ENCODE measurements around the gene CREBZF.
"Not testable (repeated sequence)": the region's sequence is repeated elsewhere in the genome, so short reads cannot be mapped to it uniquely, and the experiment has no call there.

CREBZF gene

DNA sequence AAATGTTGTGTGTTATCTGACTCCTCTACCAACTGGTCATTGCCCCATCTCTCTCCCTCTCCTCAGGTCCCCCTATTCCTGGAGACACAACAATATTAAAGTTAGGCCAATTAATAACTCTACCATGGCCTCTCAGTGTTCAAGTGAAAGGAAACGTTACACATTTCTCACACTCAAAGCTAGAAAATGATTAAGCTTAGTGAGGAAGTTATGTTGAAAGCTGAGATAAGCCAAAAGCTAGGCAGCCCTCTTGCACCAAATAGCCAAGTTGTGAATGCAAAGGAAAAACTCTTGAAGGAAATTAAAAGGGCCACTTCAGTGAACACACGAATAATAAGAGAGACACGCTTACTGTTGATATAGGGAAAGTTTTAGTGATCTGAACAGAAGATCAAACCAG lies 44.7 kb downstream of the CREBZF start:
- TF ChIP-seq, protein P1, sequence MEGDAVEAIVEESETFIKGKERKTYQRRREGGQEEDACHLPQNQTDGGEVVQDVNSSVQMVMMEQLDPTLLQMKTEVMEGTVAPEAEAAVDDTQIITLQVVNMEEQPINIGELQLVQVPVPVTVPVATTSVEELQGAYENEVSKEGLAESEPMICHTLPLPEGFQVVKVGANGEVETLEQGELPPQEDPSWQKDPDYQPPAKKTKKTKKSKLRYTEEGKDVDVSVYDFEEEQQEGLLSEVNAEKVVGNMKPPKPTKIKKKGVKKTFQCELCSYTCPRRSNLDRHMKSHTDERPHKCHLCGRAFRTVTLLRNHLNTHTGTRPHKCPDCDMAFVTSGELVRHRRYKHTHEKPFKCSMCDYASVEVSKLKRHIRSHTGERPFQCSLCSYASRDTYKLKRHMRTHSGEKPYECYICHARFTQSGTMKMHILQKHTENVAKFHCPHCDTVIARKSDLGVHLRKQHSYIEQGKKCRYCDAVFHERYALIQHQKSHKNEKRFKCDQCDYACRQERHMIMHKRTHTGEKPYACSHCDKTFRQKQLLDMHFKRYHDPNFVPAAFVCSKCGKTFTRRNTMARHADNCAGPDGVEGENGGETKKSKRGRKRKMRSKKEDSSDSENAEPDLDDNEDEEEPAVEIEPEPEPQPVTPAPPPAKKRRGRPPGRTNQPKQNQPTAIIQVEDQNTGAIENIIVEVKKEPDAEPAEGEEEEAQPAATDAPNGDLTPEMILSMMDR (IDR thresholded peaks at IDR 0.05; ENCODE audit: extremely low read depth, insufficient read depth, missing control alignments) = no peak
- no peak for DNase-seq (ENCODE audit: low spot score)
- in situ Hi-C loops (cut with MboI; ENCODE audit: low pct_unique_long_range_greater_than_20kb, low sequenced_read_pairs, unreplicated experiment) = no loop called here

DNA sequence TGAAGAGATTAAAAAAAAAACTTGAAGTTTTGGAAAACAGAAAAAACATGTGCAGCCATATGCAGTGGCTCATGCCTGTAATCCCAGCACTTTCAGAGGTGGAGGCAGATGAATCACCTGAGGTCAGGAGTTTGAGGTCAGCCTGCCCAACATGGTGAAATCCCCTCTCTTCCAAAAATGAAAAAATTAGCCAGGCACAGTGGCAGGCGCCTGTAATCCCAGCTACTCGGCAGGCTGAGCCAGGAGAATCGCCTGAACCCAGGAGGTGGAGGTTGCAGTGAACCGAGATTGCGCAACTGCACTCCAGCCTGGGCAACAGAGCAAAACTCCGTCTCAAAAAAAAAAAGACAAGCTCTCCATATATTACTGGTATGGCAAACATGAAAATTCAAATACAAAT lies 45.4 kb downstream of the CREBZF start:
- TF ChIP-seq, protein P1 (IDR thresholded peaks at IDR 0.05; ENCODE audit: extremely low read depth, insufficient read depth, missing control alignments) = no peak
- DNase-seq (ENCODE audit: low spot score) = no peak
- in situ Hi-C loops (cut with MboI; ENCODE audit: low pct_unique_long_range_greater_than_20kb, low sequenced_read_pairs, unreplicated experiment) = no loop called here

DNA sequence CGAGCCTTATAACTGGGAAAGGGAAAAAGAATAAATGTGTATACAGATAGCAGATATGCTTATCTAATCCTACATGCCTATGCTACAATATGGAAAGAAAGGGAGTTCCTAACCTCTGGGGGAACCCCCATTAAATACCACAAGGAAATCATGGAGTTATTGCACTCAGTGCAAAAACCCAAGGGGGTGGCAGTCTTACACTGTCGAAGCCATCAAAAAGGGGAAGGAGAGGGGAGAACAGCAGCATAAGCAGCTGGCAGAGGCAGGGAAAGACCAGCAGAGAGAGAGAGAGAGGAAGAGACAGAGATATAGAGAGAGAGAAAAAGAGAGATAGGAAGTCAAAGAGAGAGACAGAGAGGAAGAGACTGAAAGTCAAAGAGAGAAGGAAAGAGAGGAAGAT lies 53.3 kb downstream of the CREBZF start:
- DNase-seq (ENCODE audit: low spot score); in situ Hi-C loops (cut with MboI; ENCODE audit: low pct_unique_long_range_greater_than_20kb, low sequenced_read_pairs, unreplicated experiment): not testable (repeated sequence)

Data from GM13977 (cell line).